Stimulated activated memory B cell treated with anti-CD40 and anti-IgM and Interleukin-4, amounts not matched to agents 10 μg/mL and 1 μg/mL and 100 μg/mL, for 72 hours (primary cell): ENCODE measurements around the gene CERS2.

Experiments used
- ATAC-seq: fragments of 150-1000 bp; cut with Tn5 transposase; 2 replicates; pipeline ENCODE4 v1.10.0; 2021
- H3K27ac Mint-ChIP-seq: one replicate; pipeline ENCODE4 v1.8.0; 2022; ENCODE audit warnings: mild to moderate bottlenecking, mixed read lengths
- H3K27me3 Mint-ChIP-seq: one replicate; pipeline ENCODE4 v1.8.0; 2022; ENCODE audit warnings: mixed read lengths
- H3K36me3 Mint-ChIP-seq: one replicate; pipeline ENCODE4 v1.8.0; 2022; ENCODE audit warnings: mixed read lengths
- H3K4me1 Mint-ChIP-seq: one replicate; pipeline ENCODE4 v1.8.0; 2022; ENCODE audit warnings: mixed read lengths
- H3K4me3 Mint-ChIP-seq: one replicate; pipeline ENCODE4 v1.8.0; 2022; ENCODE audit warnings: mild to moderate bottlenecking, moderate library complexity, mixed read lengths
- H3K9me3 Mint-ChIP-seq: one replicate; pipeline ENCODE4 v1.8.0; 2022; ENCODE audit warnings: mixed read lengths

CERS2 gene

GRCh38 chr1:150917387-150917786 lies 57.2 kb downstream of the CERS2 start:
- no peak overlapping the region for H3K4me3 Mint-ChIP-seq
- H3K4me1 Mint-ChIP-seq = peaks cover 5% of the 10 kb centered on the region
- H3K27me3 Mint-ChIP-seq = no peaks in the 10 kb centered on the region
- ATAC-seq = no peak
- H3K36me3 Mint-ChIP-seq = no peaks in the 10 kb centered on the region
- H3K27ac Mint-ChIP-seq = no peak overlapping the region
- H3K9me3 Mint-ChIP-seq = no peaks in the 10 kb centered on the region
